ENCODE measurements around the gene KDM6B. TPM values are rescaled to one million over a fixed set of nuclear protein-coding genes. Genes with fewer than 3 reads are reported as not detected.

KDM6B gene
- total and polyA plus RNA-seq, 9 of the 15 experiments (the other 6 are each of a cell fraction or from before 2014, with no cell fraction given) = 0.01 to 22.9 (median 2.2) TPM

GRCh38 chr17:7856811-7857712 lies 23.0 kb downstream of the KDM6B start, which contains the start of gene NAA38 (continued):
- TF ChIP-seq ZNF609 (CRISPR knock-in tag; IDR thresholded peaks at IDR 0.05; ENCODE audit: borderline replicate concordance) = no peak
- 0 out of 2 replicates have a peak, but pooled peaks have one; percentile 63 for TF ChIP-seq ZNF830 (CRISPR knock-in tag; IDR thresholded peaks at IDR 0.05)
- peak; percentile 86 for TF ChIP-seq MEIS2 (IDR thresholded peaks at IDR 0.05; ENCODE audit: partially characterized antibody)
- TF ChIP-seq ZNF316 (IDR thresholded peaks at IDR 0.05) = peak; percentile 46
- TF ChIP-seq NFE2 (IDR thresholded peaks at IDR 0.05; ENCODE audit: low read depth) = peak; percentile 80
- TF ChIP-seq ZNF655 (CRISPR knock-in tag; IDR thresholded peaks at IDR 0.05) = no peak
- TF ChIP-seq PTRF (tag; IDR thresholded peaks at IDR 0.05) = no peak
- peak; percentile 61 for TF ChIP-seq L3MBTL2 (IDR thresholded peaks at IDR 0.05)
- TF ChIP-seq GATAD2B (IDR thresholded peaks at IDR 0.05; ENCODE audit: borderline replicate concordance) = no peak
- peak; percentile 89 for TF ChIP-seq RBM22 (IDR thresholded peaks at IDR 0.05; ENCODE audit: low read depth, low read length, poor library complexity, severe bottlenecking)
- TF ChIP-seq HNRNPLL (IDR thresholded peaks at IDR 0.05; ENCODE audit: low read depth, low read length, poor library complexity, severe bottlenecking) = peak; percentile 83
- 0 out of 4 replicates have a peak, but pooled peaks of 1 of the 2 experiments have one; percentile 22 for TF ChIP-seq MLLT1 (IDR thresholded peaks at IDR 0.05)
- TF ChIP-seq ZNF668 (CRISPR knock-in tag; IDR thresholded peaks at IDR 0.05) = no peak
- TF ChIP-seq CCNT2 (IDR thresholded peaks at IDR 0.05; ENCODE audit: borderline replicate concordance, extremely low read depth, insufficient read length, low read depth, low read length) = peak; percentile 80
- TF ChIP-seq ZNF12 (CRISPR knock-in tag; IDR thresholded peaks at IDR 0.05) = no peak
- TF ChIP-seq PRMT5 (CRISPR knock-in tag; IDR thresholded peaks at IDR 0.05) = no peak
- no peak for TF ChIP-seq ZNF507 (tag; conservative IDR thresholded peaks at IDR 0.05)
- TF ChIP-seq NBN (IDR thresholded peaks at IDR 0.05; ENCODE audit: low read depth) = no peak; the same call in 1 of the 2 replicates
- TF ChIP-seq RBM25 (IDR thresholded peaks at IDR 0.05; ENCODE audit: low read depth, low read length, severe bottlenecking) = peak; percentile 78
- no peak for TF ChIP-seq ZNF551 (CRISPR knock-in tag; IDR thresholded peaks at IDR 0.05)
- TF ChIP-seq ZNF165 (CRISPR knock-in tag; IDR thresholded peaks at IDR 0.05; ENCODE audit: borderline replicate concordance) = no peak
- TF ChIP-seq NCOA1 (IDR thresholded peaks at IDR 0.05; ENCODE audit: low read depth) = no peak

Measured in K562 (cell line).